ENCODE data around the gene PTGIR. TPM values are rescaled to one million over a fixed set of nuclear protein-coding genes. Genes with fewer than 3 reads are reported as not detected.

The PTGIR gene
- total RNA-seq, 3 donors from 2014 or later (not counting 1 experiment from before 2014, with no cell fraction given), result 0.75 to 1.4 (median 1.0) TPM

- no peak overlapping the region for H3K27ac Mint-ChIP-seq
- H3K27me3 Mint-ChIP-seq (ENCODE audit: low read depth in 2 of 2), result peaks cover 18 to 24% of the 10 kb centered on the region in 2 donors
- H3K4me3 Mint-ChIP-seq, result peak overlapping the region; percentile 39
- no peak overlapping the region for H3K4me3 ChIP-seq (ENCODE audit: low read length)
- H3K4me1 Mint-ChIP-seq, result no peaks in the 10 kb centered on the region
- H3K9me3 Mint-ChIP-seq, result no peaks in the 10 kb centered on the region
- DNase-seq (no peak), ATAC-seq (no peak)
- TF ChIP-seq CTCF (IDR thresholded peaks at IDR 0.05), result no peak
- no peaks in the 10 kb centered on the region for H3K36me3 ChIP-seq (ENCODE audit: control insufficient read depth, insufficient read depth, low read length)
- H3K4me1 ChIP-seq (ENCODE audit: control insufficient read depth, insufficient read depth, low read length), result peaks cover 25% of the 10 kb centered on the region
- WGBS (ENCODE audit: insufficient coverage), result 89% methylated on average over 2 of the region's 2 CpGs
- H3K27ac ChIP-seq (ENCODE audit: low read length), result no peak overlapping the region
- H3K36me3 Mint-ChIP-seq, result no peaks in the 10 kb centered on the region
- no peaks in the 10 kb centered on the region for H3K9me3 ChIP-seq (ENCODE audit: control insufficient read depth, insufficient read depth, low read length)
- peaks cover 16% of the 10 kb centered on the region for H3K27me3 ChIP-seq (ENCODE audit: control insufficient read depth, insufficient read depth, low read length)
- intact Hi-C loops (cut with micrococcal nuclease), result no loop called here
These were observed 15.8 kb upstream of the PTGIR start for GRCh38 chr19:46640656-46641055.

DNA sequence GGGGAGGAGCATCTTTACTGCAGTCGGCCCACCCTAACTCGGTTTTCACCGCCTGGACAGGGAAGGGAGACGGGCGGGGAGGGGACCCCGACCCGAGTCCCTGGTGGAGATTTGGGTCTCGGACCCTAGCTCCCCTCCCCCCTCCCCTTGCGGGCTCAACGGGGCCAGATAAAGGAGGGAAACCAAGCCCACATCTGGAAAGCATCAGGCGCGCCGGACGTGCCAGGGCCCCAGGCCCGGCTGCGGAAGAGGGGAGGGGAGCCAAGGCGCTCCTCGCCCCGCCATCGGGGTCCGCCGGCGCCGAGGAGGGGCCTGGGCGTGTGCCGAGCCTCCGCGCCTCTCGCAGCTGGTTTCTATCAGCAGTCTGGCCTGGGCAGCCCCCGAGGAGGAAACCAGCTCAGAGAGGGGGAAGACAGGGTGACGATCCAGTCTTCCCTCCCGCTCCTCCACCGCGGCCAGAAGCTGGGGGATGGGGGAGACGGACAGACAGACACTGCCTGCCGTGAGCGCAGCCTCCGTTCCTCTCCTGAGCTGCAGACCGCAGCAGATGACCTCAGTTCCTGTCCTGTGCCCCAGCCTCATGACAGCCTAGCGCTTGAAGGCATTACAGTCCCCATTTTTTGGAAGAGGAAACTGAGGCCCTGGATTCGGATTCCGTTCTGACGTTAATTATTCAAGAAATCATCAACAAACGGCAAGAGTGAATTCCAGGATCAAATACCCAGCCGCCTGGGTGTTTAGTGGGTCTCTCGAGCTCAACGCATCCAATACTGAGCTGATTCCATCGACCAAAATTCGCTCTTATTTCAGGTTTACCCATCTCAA lies 14.7 kb upstream of the PTGIR start:
- Histone ChIP-seq H3K27me3 (ENCODE audit: control insufficient read depth, insufficient read depth, low read length) (peaks cover 24% of the 10 kb centered on the region), H3K4me3 (ENCODE audit: low read length) (peak overlapping the region; percentile 31), H3K36me3 (ENCODE audit: control insufficient read depth, insufficient read depth, low read length) (no peaks in the 10 kb centered on the region), H3K27ac (ENCODE audit: low read length) (no peak overlapping the region), H3K9me3 (ENCODE audit: control insufficient read depth, insufficient read depth, low read length) (no peaks in the 10 kb centered on the region), H3K4me1 (ENCODE audit: control insufficient read depth, insufficient read depth, low read length) (peaks cover 30% of the 10 kb centered on the region)
- ATAC-seq, result peak; percentile 13 to 19 (median 19)
- intact Hi-C loops (cut with micrococcal nuclease), result no loop called here
- peak in 1 of 2 donors; percentile 48 for DNase-seq
- Mint-ChIP-seq H3K4me3 (peak overlapping the region; percentile 32), H3K9me3 (no peaks in the 10 kb centered on the region), H3K27ac (no peak overlapping the region), H3K27me3 (ENCODE audit: low read depth in 2 of 2) (peaks cover 21 to 22% of the 10 kb centered on the region in 2 donors), H3K4me1 (no peaks in the 10 kb centered on the region), H3K36me3 (no peaks in the 10 kb centered on the region)
- 8% methylated on average over 48 of the region's 49 CpGs for WGBS (ENCODE audit: insufficient coverage)
- TF ChIP-seq CTCF (IDR thresholded peaks at IDR 0.05), result no peak

DNA sequence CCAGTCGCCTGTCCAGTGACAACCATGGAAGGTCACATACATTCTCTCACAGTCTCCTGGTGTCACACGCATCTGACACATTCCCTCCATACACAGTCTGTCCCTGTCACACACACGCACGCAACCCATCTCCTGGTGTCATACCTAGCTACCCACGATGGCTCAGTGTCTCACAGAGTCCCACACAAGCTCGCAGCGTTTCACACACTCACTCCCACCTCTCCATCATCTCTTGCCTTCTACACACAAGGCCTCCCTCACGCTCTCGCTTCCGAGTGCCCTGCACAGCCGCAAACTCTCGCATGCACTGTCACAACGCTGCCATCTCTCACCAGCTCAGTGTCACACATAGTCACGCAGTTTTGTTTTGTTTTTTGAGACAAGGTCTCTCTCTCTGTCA lies 12.3 kb upstream of the PTGIR start:
- H3K9me3 Mint-ChIP-seq, result no peaks in the 10 kb centered on the region
- no peak overlapping the region for H3K4me3 Mint-ChIP-seq
- H3K27me3 Mint-ChIP-seq (ENCODE audit: low read depth in 2 of 2), result peaks cover 24 to 27% of the 10 kb centered on the region in 2 donors
- H3K4me1 Mint-ChIP-seq, result peaks cover 0 to 12% of the 10 kb centered on the region in 2 donors
- intact Hi-C loops (cut with micrococcal nuclease), result no loop called here
- no peak overlapping the region for H3K27ac Mint-ChIP-seq
- Histone ChIP-seq H3K36me3 (ENCODE audit: control insufficient read depth, insufficient read depth, low read length) (no peaks in the 10 kb centered on the region), H3K4me1 (ENCODE audit: control insufficient read depth, insufficient read depth, low read length) (peaks cover 46% of the 10 kb centered on the region), H3K4me3 (ENCODE audit: low read length) (no peak overlapping the region), H3K9me3 (ENCODE audit: control insufficient read depth, insufficient read depth, low read length) (no peaks in the 10 kb centered on the region), H3K27me3 (ENCODE audit: control insufficient read depth, insufficient read depth, low read length) (peaks cover 36% of the 10 kb centered on the region), H3K27ac (ENCODE audit: low read length) (no peak overlapping the region)
- ATAC-seq, result no peak
- TF ChIP-seq CTCF (IDR thresholded peaks at IDR 0.05), result no peak
- DNase-seq, result peak in 1 of 2 donors; percentile 37
- H3K36me3 Mint-ChIP-seq, result no peaks in the 10 kb centered on the region
- 89% methylated on average over 14 of the region's 14 CpGs for WGBS (ENCODE audit: insufficient coverage)
